Activated T-helper 1 cell treated with Interleukin-2 at 50 U/mL for 16 hours (primary cell): ENCODE data around the gene P4HB.

Experiments used
- DNase-seq: peaks from one replicate; pipeline ENCODE4 v3.0.0-alpha.2; 2020; ENCODE audit warnings: low read depth

Gene P4HB

GRCh38 chr17:81810892-81811704 lies 49.2 kb downstream of the P4HB start:
- no peak for DNase-seq

GRCh38 chr17:81810476-81810875 lies 49.9 kb downstream of the P4HB start:
- no peak for DNase-seq

- no peak for DNase-seq
These were observed 50.8 kb downstream of the P4HB start for GRCh38 chr17:81809556-81809998.

- no peak for DNase-seq
These were observed 51.4 kb downstream of the P4HB start for GRCh38 chr17:81808778-81809555.

- no peak for DNase-seq
These were observed 52.5 kb downstream of the P4HB start for GRCh38 chr17:81807839-81808238.

GRCh38 chr17:81807210-81807719 lies 53.1 kb downstream of the P4HB start:
- no peak for DNase-seq

- DNase-seq = no peak
These were observed 53.7 kb downstream of the P4HB start for GRCh38 chr17:81806461-81807209.

- no peak for DNase-seq
These were observed 54.5 kb downstream of the P4HB start for GRCh38 chr17:81805707-81806460.

- DNase-seq = no peak
These were observed 55.6 kb downstream of the P4HB start for GRCh38 chr17:81804559-81805399.

- no peak for DNase-seq
These were observed 56.4 kb downstream of the P4HB start, which contains the start of gene GCGR for GRCh38 chr17:81803728-81804558. Gene GCGR, plus strand, starts transcription at chr17:81804150. Its CDS starts 4,869 bp downstream, at chr17:81809019.

- DNase-seq = no peak
These were observed 57.3 kb downstream of the P4HB start for GRCh38 chr17:81802856-81803643.

- DNase-seq = no peak
These were observed 58.1 kb downstream of the P4HB start for GRCh38 chr17:81802048-81802758.

- DNase-seq = no peak
These were observed 59.0 kb downstream of the P4HB start for GRCh38 chr17:81801327-81801726.

- no peak for DNase-seq
These were observed 65.8 kb downstream of the P4HB start for GRCh38 chr17:81794509-81794908.

- DNase-seq = no peak
These were observed 66.3 kb downstream of the P4HB start for GRCh38 chr17:81794074-81794476.
